ENCODE data around the gene ANXA10.

DNA sequence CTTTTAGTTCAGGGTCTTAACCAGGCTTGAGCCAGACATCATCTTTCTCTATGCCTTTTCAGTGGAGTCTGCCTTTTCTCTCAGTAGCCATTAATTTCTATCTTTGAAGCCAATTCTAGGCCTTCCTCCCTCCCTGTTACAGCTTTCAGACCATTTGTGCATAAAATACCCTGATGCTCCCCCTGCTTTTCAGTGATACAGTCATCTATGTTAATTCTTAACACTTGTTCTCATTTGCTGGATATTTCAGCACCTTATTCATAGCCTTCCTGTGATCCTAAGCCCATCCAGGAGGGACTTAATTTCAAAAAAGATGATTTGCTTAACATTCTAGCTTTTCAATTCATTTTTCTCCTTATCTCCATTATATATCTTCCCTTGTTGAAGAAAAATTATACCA lies 42.3 kb downstream of the ANXA10 start:
- TF ChIP-seq CTCF (IDR thresholded peaks at IDR 0.05; ENCODE audit: low read depth, low read length): no peak
- no peak for TF ChIP-seq POLR2A (IDR thresholded peaks at IDR 0.05; ENCODE audit: extremely low read depth, insufficient read length)

All from NB4 (cell line).